IMR-90 (cell line): Measurements from ENCODE around the gene IL18.

Experiments used
- CHD1 ChIP-seq: IDR thresholded peaks from 2 replicates; pipeline ENCODE4 v1.6.1; 2012; ENCODE audit warnings: low read depth, low read length, improper control_type of control experiment
- CTCF ChIP-seq: conservative IDR thresholded peaks from 2 replicates; pipeline ENCODE4 v1.5.1; 2012; ENCODE audit warnings: mild to moderate bottlenecking, low read depth, low read length, improper control_type of control experiment
- ELK1 ChIP-seq: fragments of 150-350 bp; IDR thresholded peaks from 2 replicates; pipeline ENCODE4 v1.6.1; 2016; ENCODE audit warnings: low read depth, mild to moderate bottlenecking, low read length, moderate library complexity, borderline replicate concordance
- FOS ChIP-seq: fragments of 150-350 bp; IDR thresholded peaks from 2 replicates; pipeline ENCODE4 v1.6.1; 2016; ENCODE audit warnings: low read depth, low read length
- MXI1 ChIP-seq: IDR thresholded peaks from 2 replicates; pipeline ENCODE4 v1.6.1; 2012; ENCODE audit warnings: low read depth, mild to moderate bottlenecking, low read length, moderate library complexity, borderline replicate concordance
- POLR2A ChIP-seq: IDR thresholded peaks from 2 replicates; pipeline ENCODE4 v1.6.1; 2012; ENCODE audit warnings: mild to moderate bottlenecking, low read depth, low read length
- RAD21 ChIP-seq: IDR thresholded peaks from 2 replicates; pipeline ENCODE4 v1.6.1; 2012; ENCODE audit warnings: low read length, improper control_type of control experiment
- SMC3 ChIP-seq: fragments of 150-350 bp; IDR thresholded peaks from 2 replicates; pipeline ENCODE4 v1.6.1; 2016; ENCODE audit warnings: low read depth, mild to moderate bottlenecking, antibody characterized with exemption, low read length, moderate library complexity
- TF ChIP-seq, protein P1 (sequence below): fragments of 150-350 bp; IDR thresholded peaks from 2 replicates; pipeline ENCODE4 v1.6.1; 2017; ENCODE audit warnings: mild to moderate bottlenecking, antibody characterized with exemption, low read length, low read depth

DNA sequence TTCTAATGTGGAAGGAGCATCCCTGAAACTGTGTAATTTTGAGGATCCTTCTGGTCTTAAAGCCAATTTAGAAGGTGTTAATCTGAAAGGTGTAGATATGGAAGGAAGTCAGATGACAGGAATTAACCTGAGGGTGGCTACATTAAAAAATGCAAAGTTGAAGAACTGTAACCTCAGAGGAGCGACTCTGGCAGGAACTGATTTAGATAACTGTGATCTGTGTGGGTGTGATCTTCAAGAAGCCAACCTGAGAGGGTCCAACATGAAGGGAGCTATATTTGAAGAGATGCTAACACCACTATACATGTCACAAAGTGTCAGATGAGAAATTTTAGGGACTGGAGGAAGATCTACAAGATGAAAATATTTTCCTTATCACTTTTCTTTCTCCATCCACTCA is 19.0 kb upstream of the IL18 start:
- TF ChIP-seq CTCF (no peak), RAD21 (no peak), FOS (no peak), MXI1 (no peak), CHD1 (no peak), SMC3 (no peak), POLR2A (no peak), ELK1 (no peak)
- TF ChIP-seq, protein P1, sequence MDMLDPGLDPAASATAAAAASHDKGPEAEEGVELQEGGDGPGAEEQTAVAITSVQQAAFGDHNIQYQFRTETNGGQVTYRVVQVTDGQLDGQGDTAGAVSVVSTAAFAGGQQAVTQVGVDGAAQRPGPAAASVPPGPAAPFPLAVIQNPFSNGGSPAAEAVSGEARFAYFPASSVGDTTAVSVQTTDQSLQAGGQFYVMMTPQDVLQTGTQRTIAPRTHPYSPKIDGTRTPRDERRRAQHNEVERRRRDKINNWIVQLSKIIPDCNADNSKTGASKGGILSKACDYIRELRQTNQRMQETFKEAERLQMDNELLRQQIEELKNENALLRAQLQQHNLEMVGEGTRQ: no peak
